Stimulated activated CD8-positive, alpha-beta memory T cell treated with anti-CD3 and anti-CD28 coated beads, Interleukin-7, amount 100 ng/mL, for 48 hours (primary cell): ENCODE measurements around the gene KAT8.
"Not testable (repeated sequence)": the region's sequence is repeated elsewhere in the genome, so short reads cannot be mapped to it uniquely, and the experiment has no call there.

Experiments used
- DNase-seq, 2 donors: peaks; one replicate each; pipeline ENCODE4 v3.0.0-alpha.2; 2020; ENCODE audit warnings: low read depth in 1 of 2; ENCODE audit errors: extremely low read depth in 1 of 2

Gene KAT8

DNA sequence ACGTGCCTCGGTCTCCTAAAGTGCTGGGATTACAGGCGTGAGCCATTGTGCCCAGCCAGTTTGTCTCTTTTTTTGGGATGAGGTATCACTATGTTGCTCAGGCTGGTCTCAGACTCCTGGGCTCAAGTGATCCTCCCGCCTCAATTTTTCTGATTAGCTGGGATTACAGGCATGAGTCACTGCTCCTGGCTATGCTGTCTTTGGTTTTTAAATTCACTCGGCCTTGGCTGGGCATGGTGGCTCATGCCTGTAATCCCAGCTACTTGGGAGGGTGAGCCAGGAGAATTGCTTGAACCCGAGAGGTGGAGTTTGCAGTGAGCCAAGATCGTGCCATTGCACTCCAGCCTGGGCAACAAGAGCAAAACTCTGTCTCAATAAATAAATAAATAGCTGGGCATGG is 27.0 kb downstream of the KAT8 start:
- DNase-seq: not testable (repeated sequence)

DNA sequence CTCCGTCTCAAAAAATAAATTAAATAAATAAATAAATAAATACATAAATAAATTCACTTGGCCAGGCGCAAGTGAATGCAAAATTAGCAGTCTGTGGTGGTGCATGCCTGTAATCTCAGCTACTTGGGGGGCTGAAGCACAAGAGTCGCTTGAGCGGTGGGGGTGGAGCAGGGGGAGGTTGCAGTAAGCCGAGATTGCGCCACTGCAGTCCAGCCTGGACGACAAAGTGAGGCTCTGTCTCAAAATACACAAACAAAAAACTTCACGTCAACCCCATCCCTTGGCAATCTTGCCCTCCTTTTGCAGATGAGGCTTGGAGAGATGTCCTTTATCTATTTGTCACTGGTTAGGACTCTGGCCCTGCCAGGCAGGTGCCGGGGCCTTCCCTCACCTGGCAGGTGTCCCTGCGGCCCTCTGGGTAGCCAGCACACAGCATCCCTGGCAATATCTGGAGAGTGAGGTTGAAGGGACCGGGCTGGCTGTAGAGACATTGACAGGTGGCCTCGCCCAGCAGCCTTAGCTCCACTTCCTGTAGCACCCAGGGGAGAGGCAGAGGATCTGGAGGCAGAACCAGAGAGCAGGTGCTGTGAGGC is 28.0 kb downstream of the KAT8 start:
- DNase-seq: no peak

DNA sequence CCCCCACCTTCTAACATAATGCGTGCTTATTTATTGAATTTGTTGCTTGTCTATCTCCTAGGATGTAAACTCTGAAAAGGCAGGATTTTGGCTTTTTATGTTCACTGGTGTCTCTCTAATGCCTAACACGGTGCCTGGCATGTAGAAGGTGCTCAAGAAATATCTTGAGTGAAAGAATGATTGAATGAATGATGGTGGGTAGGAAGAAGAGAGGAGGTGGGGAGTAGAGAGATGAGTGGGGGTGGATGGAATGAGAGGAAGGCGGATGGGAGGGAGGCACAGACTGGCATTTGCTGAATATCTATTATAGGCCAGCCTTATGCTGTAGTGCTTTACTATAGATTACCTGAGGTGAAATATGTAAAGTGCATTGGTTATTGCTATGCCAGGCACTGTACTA is 30.1 kb downstream of the KAT8 start:
- no peak for DNase-seq

DNA sequence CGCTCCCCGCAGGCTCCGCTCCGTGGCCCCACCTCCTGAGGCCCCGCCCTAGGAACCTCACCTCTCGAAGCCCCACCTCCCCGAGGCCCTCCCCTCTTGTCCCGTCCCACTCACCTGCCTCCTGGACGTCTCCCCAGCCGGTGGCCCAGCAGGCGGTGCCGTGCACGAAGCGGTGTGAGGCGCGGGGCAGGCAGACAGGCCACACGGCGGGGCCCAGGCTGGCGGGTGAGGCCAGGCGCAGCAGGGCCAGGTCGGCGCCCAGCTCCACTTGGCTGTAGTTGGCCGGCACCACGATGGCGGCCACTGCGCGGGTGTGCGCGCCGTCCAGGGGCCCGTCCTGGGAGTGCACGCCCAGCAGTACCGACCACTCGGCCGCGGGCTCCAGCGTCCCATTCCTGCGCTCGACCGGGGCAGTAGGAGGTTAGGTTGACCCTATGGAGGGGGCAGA is 30.8 kb downstream of the KAT8 start:
- peak in 1 of 2 donors; percentile 5 for DNase-seq

DNA sequence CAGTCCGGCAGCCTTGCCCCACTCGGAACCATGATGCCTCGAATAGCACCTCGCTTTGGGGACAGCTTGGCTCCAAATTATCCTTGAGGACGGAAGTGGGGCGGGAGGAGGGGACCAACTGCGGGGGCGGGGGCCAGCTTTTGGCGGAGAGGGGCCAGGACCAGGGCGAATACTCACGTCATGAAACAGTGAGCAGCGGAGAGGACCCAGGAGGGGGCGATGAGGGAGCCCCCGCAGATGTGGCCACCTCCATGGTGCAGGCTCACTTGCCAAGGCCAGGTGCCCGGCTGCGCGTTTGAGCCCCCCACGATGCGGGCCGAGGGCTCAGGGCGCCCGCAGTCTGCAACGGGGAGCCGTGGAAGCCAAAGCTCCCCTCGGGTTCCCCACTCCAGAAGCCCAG is 31.4 kb downstream of the KAT8 start:
- DNase-seq: no peak

DNA sequence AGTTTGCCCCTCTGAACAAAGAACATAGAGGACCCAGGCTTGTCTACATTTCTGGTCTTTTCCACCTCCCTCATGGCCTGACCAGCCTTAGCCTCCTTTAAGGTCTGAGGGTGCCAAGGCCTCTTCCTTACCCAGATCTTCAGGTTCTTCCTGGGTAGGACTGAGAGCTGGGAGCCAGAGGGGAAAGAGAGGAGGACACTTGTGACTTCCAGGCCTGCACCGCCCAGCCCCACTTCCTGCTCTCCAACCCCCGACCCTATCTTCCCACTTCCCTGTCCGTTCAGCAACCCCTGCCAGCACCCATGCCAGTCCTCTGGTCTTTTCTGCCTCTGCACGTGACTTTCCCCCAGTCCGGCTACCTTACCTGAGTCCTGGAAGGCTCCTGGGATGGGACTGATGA is 31.9 kb downstream of the KAT8 start:
- no peak for DNase-seq

DNA sequence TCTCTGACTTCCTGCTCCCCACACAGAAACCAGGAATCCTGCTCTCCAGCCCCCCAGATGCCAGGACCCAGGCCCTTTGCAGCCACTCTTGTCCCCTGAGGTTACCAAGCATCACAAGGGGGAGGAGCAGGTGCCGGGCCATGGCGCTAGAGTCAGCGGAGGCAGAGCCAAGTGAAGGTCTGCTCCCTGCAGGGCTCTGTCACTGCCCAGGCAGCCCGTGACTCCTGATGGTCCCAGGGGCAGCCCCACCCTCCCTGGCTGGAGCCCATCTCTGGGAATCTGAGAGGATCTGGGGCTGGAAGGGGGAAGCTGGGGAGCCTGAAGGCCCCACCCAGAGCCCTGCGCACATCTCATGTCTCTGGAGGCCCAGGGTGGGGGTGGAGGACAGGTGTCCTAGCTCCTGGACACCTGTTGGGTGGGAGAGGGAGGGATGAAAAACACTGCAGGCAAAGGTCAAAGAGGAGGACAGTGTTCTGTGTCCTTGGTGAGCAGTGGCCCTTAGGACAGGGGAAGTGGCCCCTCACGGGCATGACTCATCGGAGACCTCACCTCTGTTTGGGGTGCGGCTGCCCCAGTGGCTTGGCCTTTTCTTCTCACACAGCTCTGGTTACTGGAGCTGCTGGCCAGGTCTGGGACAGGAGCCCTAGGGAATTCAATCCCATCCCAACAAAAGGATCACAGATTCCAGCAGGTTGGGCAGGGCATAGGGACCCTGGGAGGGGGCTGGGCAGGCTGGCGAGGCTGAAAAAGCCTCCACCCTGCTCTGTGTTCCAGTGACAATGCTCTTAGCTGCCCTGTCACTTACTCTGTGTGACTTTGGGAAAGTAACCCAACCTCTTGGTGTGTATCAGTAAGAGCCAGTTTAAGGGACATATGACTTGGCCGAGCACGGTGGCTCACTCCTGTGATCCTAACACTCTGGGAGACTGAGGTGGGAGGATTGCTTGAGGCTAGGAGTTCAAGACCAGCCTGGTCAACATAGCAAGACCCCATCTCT is 32.7 kb downstream of the KAT8 start, which contains the start of gene PRSS36:
Gene PRSS36, minus strand, starts transcription at position 173 of the 997 bp plus-strand sequence. Its CDS starts 31 bp downstream, at position 142.
- no peak for DNase-seq

DNA sequence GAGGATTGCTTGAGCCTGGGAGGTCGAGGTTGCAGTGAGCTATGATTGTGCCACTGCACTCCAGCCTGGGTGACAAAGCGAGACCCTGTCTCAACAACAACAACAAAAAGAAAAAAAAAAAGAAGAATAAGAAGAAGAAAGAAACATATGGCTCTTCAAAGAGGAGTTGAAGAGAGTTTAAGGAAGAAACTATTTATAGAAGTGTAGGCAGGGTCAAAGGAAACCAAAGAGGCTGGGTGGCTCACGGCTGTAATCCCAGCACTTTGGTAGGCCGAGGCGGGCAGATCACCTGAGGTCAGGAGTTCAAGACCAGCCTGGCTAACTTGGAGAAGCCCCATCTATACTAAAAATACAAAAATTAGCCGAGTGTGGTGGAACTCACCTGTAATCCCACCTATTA is 33.5 kb downstream of the KAT8 start:
- DNase-seq: not testable (repeated sequence)

DNA sequence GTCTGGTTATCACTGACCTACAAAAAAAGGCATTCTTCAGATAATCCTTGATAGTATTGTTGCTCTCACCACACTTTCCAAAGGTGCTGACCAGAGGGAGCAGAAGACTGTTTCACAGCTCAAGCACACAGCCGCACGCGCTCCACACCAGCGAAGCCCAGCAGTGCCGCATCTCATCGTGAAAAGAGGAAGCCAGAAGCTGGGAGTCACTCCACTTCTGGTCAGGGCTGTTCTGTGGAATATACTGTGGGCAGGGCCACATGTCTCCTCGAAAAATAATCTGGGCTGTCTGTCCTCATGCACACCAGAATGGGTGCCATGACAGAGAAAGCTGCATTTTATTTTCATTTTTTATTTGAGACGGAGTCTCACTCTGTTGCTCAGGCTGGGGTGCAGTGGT is 39.7 kb downstream of the KAT8 start:
- no peak for DNase-seq

DNA sequence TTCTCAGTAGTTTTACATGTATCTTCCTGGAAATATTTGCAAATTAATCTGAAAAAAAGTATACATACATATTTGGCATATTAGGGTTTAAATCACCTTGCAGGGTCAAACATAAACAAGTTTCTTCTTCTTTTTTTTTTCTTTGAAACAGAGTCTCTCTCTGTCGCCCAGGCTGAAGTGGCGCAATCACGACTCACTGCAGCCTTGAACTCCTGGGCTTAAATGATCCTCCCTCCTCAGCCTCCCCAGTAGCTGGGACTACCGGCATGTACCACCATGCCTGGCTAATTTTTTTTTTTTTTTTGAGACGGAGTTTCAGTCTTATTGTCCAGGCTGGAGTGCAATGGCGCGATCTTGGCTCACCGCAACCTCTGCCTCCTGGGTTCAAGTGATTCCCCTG is 49.9 kb downstream of the KAT8 start:
- no peak for DNase-seq

DNA sequence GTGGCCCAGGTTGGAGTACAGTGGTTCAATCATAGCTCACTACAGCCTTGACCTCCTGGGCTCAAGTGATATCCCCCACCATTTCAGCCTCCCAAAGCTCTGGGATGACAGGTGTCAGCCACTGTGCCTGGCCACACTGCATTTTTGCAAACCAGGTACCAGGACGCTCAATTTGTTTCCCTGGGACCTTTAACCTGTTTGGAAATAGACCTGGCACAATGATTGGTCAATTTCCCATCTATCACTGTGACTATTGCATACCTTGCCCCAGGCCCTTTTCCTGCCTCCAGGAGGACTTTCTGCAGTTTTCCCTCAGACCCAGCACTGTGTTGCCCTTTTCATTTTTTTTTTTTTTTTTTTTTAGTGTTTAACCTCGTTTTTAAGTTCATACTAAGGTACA is 51.4 kb downstream of the KAT8 start:
- DNase-seq: no peak

DNA sequence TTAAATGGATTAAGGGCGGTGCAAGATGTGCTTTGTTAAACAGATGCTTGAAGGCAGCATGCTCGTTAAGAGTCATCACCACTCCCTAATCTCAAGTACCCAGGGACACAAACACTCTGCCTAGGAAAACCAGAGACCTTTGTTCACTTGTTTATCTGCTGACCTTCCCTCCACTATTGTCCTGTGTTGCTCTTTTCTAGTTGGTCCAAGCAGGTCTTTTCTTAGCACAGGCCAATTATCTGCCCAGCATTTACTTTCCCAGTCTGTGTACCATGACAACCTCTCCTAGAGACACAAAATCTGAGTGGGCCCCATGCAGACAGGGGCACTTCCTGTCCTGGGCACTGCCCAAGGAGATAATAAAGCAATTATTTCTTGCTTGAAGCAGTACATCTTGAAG is 52.6 kb downstream of the KAT8 start:
- not testable (repeated sequence) for DNase-seq

DNA sequence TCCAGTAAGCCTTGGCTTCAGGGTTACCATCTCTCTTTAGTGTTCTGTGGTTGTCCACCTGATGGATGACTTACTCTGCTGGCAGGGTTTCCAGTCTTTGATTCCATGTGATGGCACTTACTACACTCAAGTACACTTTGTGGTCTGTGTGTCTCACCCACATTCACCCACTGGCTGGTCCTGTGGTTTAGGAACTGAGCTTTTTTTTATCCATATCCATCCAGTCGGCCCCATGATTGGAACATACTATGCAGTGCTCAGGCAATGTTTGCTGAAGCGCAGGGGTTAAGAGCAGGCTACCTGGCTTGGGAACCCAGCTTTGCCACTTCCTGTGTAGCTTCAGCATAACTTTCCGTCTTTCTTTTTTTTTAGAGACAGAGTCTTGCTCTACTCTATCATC is 59.7 kb downstream of the KAT8 start:
- DNase-seq: peak in 1 of 2 donors; percentile 53

DNA sequence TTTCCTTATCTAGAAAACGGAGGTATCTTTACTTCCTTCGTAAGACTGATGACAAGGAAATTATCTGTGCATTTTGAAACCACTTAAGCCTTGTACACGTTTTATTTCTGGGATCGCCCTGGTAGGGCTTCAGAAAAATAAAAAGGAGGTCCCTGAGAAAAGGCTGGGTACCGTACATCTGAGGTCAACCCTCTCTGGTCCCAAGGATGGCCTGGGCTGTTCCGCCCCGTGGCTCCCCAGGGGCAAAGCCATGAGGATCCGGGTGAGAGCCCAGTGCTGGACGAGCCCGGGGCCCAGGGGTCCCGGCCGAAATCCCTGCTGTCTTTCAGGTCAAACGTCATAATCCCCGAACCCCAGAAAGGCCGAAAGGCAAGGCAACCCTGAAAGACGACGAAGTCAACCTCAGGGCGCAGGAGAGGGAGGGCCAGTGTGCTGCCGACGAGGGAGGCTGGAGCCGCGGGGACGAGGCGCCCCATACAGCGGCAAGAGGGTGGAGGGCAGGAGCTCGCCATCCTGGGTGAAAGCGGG is 61.8 kb downstream of the KAT8 start:
- DNase-seq: peak in 1 of 2 donors; percentile 72

DNA sequence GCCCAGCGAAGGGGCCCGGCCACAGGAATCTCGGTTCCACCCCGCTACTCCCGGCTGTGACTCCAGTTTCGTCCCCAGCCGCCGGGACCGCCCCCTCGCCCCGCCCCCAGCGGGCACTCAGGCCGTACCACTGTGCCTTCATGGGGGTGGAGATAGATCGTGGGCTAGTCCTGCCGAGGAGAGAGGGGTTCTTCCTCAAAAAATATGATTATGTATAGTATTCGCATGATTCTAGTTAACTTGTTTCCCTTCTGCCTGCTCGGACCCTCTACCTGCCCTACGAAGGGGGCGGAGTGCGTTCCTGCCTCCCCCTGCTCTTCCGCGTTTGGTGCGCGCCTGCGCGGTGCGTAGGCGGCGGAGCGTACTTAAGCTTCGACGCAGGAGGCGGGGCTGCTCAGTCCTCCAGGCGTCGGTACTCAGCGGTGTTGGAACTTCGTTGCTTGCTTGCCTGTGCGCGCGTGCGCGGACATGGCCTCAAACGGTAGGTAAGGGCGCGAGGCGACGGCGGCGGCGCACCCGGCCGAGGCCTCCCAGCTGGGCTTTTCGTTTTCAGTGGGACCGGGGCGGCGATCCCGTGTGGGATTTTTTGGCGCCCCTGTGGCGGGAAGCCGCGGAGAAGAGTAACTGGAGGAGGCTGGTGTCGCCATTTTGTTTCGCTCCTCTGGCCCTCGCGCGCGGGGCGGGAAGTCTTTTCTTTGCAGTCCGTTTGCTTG is 62.4 kb downstream of the KAT8 start, which contains the start of gene FUS:
Gene FUS, plus strand, starts transcription at position 393 of the 713 bp plus-strand sequence. Its CDS starts 76 bp downstream, at position 469.
- DNase-seq: peak; percentile 65 to 84
